ENCODE measurements around the gene GXYLT1. TPM values are rescaled to one million over a fixed set of nuclear protein-coding genes. Genes with fewer than 3 reads are reported as not detected.

GXYLT1 gene
- total and polyA plus RNA-seq, 9 donors = 3.8 to 15.4 (median 11.7) TPM

- Histone ChIP-seq H3K36me3 (no peaks in the 10 kb centered on the region), H3K9me3 (no peaks in the 10 kb centered on the region), H3K27me3 (no peaks in the 10 kb centered on the region), H3K4me3 (no peak overlapping the region), H3K27ac (no peak overlapping the region), H3K4me1 (ENCODE audit: insufficient read depth) (no peaks in the 10 kb centered on the region)
- intact Hi-C loops (cut with DNase I) = no loop called here
- WGBS, 3 donors = 77 to 87% (median 82%) methylated on average over 2 of the region's 2 CpGs
- no peak for TF ChIP-seq EP300 (IDR thresholded peaks at IDR 0.05)
- TF ChIP-seq POLR2A (IDR thresholded peaks at IDR 0.05) = no peak
- TF ChIP-seq, protein P1, sequence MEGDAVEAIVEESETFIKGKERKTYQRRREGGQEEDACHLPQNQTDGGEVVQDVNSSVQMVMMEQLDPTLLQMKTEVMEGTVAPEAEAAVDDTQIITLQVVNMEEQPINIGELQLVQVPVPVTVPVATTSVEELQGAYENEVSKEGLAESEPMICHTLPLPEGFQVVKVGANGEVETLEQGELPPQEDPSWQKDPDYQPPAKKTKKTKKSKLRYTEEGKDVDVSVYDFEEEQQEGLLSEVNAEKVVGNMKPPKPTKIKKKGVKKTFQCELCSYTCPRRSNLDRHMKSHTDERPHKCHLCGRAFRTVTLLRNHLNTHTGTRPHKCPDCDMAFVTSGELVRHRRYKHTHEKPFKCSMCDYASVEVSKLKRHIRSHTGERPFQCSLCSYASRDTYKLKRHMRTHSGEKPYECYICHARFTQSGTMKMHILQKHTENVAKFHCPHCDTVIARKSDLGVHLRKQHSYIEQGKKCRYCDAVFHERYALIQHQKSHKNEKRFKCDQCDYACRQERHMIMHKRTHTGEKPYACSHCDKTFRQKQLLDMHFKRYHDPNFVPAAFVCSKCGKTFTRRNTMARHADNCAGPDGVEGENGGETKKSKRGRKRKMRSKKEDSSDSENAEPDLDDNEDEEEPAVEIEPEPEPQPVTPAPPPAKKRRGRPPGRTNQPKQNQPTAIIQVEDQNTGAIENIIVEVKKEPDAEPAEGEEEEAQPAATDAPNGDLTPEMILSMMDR (IDR thresholded peaks at IDR 0.05) = no peak
- DNase-seq = no peak
Measured at GRCh38 chr12:42178101-42178500, 33.4 kb upstream of the GXYLT1 start.

- Histone ChIP-seq H3K36me3 (no peaks in the 10 kb centered on the region), H3K4me1 (ENCODE audit: insufficient read depth) (no peaks in the 10 kb centered on the region), H3K9me3 (no peaks in the 10 kb centered on the region), H3K4me3 (no peak overlapping the region), H3K27me3 (no peaks in the 10 kb centered on the region), H3K27ac (no peak overlapping the region)
- TF ChIP-seq, protein P1 (IDR thresholded peaks at IDR 0.05) = no peak
- TF ChIP-seq EP300 (IDR thresholded peaks at IDR 0.05) (no peak), POLR2A (IDR thresholded peaks at IDR 0.05) (no peak)
- 96 to 100% (median 97%) methylated on average over 1 of the region's 1 CpG for WGBS, 3 donors
- no peak for DNase-seq
- intact Hi-C loops (cut with DNase I) = no loop called here
Measured at GRCh38 chr12:42174978-42175377, 30.3 kb upstream of the GXYLT1 start.

GRCh38 chr12:42173961-42174521 is 29.4 kb upstream of the GXYLT1 start:
- H3K36me3 ChIP-seq = no peaks in the 10 kb centered on the region
- no peak overlapping the region for H3K4me3 ChIP-seq
- H3K27me3 ChIP-seq = no peaks in the 10 kb centered on the region
- H3K4me1 ChIP-seq (ENCODE audit: insufficient read depth) = no peaks in the 10 kb centered on the region
- H3K27ac ChIP-seq = no peak overlapping the region
- no peaks in the 10 kb centered on the region for H3K9me3 ChIP-seq
- no peak for DNase-seq
- intact Hi-C loops (cut with DNase I) = no loop called here
- TF ChIP-seq POLR2A (IDR thresholded peaks at IDR 0.05) (no peak), EP300 (IDR thresholded peaks at IDR 0.05) (no peak)
- TF ChIP-seq, protein P1 (IDR thresholded peaks at IDR 0.05) = no peak

DNA sequence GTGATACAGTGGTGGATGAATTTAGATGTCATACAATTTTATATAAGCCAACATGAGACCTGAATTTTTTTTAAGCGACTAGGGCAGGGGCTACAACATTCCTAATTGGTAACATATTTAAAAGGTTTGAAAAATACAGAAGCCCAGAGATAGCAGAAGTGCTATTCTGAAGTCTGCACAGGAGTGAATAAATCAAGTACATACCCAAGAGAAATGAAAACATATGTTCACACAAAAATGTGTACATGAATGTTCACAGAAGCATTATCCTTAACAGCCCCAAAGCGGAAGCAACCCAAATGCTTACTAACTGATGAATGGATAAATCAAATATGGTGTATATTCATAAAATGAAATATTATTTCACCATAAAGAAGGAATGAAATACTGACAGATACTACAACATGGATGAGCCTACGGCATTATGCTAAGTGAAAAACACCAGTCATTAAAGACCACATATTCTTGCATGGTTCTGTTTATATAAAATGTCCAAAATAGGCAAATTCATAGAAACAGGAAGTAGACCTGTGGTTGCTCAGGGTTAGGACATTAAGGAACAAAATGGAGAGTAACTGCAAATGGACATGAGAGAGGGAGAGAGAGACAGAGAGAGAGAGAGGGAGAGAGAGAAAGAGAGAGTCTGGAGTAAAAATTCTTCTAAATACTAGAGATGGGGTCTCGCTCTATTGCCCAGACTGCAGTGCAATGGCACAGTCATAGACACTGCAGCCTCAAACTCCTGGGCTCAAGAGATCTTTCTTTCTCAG is 28.0 kb upstream of the GXYLT1 start:
- no peaks in the 10 kb centered on the region for H3K36me3 ChIP-seq
- WGBS, 3 donors = 95 to 97% (median 96%) methylated on average over 4 of the region's 4 CpGs
- no peaks in the 10 kb centered on the region for H3K9me3 ChIP-seq
- DNase-seq = no peak
- intact Hi-C loops (cut with DNase I) = no loop called here
- no peak overlapping the region for H3K4me3 ChIP-seq
- H3K4me1 ChIP-seq (ENCODE audit: insufficient read depth) = no peaks in the 10 kb centered on the region
- H3K27me3 ChIP-seq = no peaks in the 10 kb centered on the region
- TF ChIP-seq POLR2A (IDR thresholded peaks at IDR 0.05) (no peak), EP300 (IDR thresholded peaks at IDR 0.05) (no peak)
- TF ChIP-seq, protein P1 (IDR thresholded peaks at IDR 0.05) = no peak
- no peak overlapping the region for H3K27ac ChIP-seq

All from ovary (tissue), 9 donors.